RWPE1 (cell line): ENCODE measurements around the gene TAF1L.
"Not testable (repeated sequence)": the region's sequence is repeated elsewhere in the genome, so short reads cannot be mapped to it uniquely, and the experiment has no call there.

Experiments
- CTCF ChIA-PET: fragments of 350-600 bp; sonication (Branson Sonifier 250); formaldehyde crosslinking; extraction: SDS; loops from one replicate; lab custom pipeline; 2021; lab: Yijun Ruan, JAX
- POLR2A ChIA-PET: fragments of 400-600 bp; formaldehyde crosslinking; extraction: SDS; loops from one replicate; lab custom pipeline; 2020; ENCODE audit warnings: antibody characterized with exemption; ENCODE audit not compliant: low non-redundant PET; lab: Yijun Ruan, JAX
- DNase-seq: peaks from one replicate; pipeline ENCODE4 v3.0.0; 2012; ENCODE audit warnings: low spot score
- H3K27ac ChIP-seq: fragments of 450-650 bp; 2 replicates; pipeline ENCODE4 v1.5.1; 2017
- CTCF ChIP-seq: fragments of 450-650 bp; conservative IDR thresholded peaks from 2 replicates; pipeline ENCODE4 v1.5.1; 2017; ENCODE audit warnings: low read depth, mild to moderate bottlenecking

TAF1L gene

GRCh38 chr9:32647671-32648070 lies 12.2 kb upstream of the TAF1L start:
- H3K27ac ChIP-seq, result no peak overlapping the region
- DNase-seq, result no peak
- POLR2A ChIA-PET, result no interaction called here
- CTCF ChIA-PET, result no interaction called here
- no peak for TF ChIP-seq CTCF

GRCh38 chr9:32644698-32645097 lies 9.2 kb upstream of the TAF1L start:
- TF ChIP-seq CTCF, result no peak
- peak overlapping the region; percentile 66 for H3K27ac ChIP-seq
- DNase-seq, result peak; percentile 87
- ChIA-PET POLR2A (no interaction called here), CTCF (no interaction called here)

- DNase-seq, H3K27ac ChIP-seq, CTCF ChIA-PET, POLR2A ChIA-PET: not testable (repeated sequence)
These were observed 2.3 kb downstream of the TAF1L start for GRCh38 chr9:32633151-32633550.

GRCh38 chr9:32631991-32632390 lies 3.5 kb downstream of the TAF1L start:
- no peak overlapping the region for H3K27ac ChIP-seq
- no peak for DNase-seq
- no peak for TF ChIP-seq CTCF
- ChIA-PET CTCF (no interaction called here), POLR2A (no interaction called here)

DNA sequence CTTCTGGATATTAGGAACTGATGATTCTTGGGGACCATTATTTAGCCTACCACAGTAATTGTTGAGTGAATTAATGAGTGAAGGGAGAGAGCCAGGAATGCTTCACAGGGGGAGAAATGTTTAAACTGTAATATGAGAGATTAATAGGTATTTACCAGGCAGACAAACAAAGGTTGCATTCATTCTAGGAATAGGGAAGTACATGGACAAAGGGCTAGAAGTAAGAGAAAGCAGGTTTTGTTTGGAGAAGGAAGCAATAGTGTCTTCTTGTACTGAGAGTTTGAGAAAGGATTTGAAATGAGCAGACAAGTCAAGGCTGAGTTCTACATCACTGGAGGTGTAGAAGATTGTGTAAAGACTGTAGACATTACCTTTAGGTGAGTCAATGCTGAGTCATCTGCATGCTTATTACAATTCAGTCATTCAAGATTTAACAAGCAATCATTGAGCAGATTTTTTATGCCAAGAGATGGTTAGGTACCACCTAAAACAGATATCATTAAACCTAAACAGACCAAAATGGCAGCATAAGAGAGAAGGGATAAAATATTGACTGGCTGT lies 8.0 kb downstream of the TAF1L start:
- TF ChIP-seq CTCF, result no peak
- no peak overlapping the region for H3K27ac ChIP-seq
- ChIA-PET POLR2A (no interaction called here), CTCF (interaction anchor here (0.7 to 0.8 kb wide), 2 partner anchors 11 to 121 kb away, joined by 3 to 4 read pairs; no protein-coding TSS in a partner anchor)
- DNase-seq, result peak; percentile 86

- no peak for TF ChIP-seq CTCF
- ChIA-PET CTCF (no interaction called here), POLR2A (no interaction called here)
- no peak overlapping the region for H3K27ac ChIP-seq
- no peak for DNase-seq
These were observed 10.1 kb downstream of the TAF1L start for GRCh38 chr9:32625320-32625719.

DNA sequence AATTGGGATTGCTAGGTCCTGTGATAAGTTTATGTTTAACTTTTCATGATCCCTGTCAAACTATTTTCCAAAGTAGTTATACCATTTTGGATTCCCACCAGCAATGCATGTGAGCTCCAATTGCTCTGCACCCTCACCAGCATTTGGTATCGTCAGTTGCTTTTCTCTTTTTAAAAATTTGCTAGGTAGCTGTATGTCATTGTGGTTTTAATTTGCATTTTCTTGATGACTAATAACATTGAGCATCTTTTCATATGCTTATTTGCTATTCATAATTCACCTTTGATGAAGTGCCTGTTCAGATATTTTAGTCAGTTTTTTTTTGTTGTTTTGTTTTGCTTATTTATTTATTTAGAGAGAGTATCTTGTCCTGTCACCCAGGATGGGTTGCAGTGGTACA lies 12.5 kb downstream of the TAF1L start:
- POLR2A ChIA-PET, result no interaction called here
- CTCF ChIA-PET, result no interaction called here
- DNase-seq, result no peak
- no peak overlapping the region for H3K27ac ChIP-seq
- TF ChIP-seq CTCF, result no peak
